ENCODE data around the gene TRAPPC6A. TPM values are rescaled to one million over a fixed set of nuclear protein-coding genes. Genes with fewer than 3 reads are reported as not detected.
A peak's percentile ranks its signal among the peaks of the same experiment; 100 is the strongest.

Gene TRAPPC6A
- total RNA-seq, 1 experiment from 2014 or later, result 13.3 TPM

- Histone ChIP-seq H3K27ac (no peak overlapping the region), H3K27me3 (replicated peaks) (peaks cover 6% of the 10 kb centered on the region; the same call in 1 of the 2 replicates), H3K4me3 (no peak overlapping the region), H3K4me1 (replicated peaks) (peaks cover 9% of the 10 kb centered on the region), H3K36me3 (no peaks in the 10 kb centered on the region), H3K9me3 (replicated peaks) (no peaks in the 10 kb centered on the region)
- DNase-seq (ENCODE audit: low read depth in 1 of 2, low spot score in 2 of 2), result no peak
Measured at GRCh38 chr19:45163751-45164460, 14.1 kb downstream of the TRAPPC6A start.

- Histone ChIP-seq H3K4me1 (replicated peaks) (peaks cover 9% of the 10 kb centered on the region), H3K27ac (no peak overlapping the region), H3K9me3 (replicated peaks) (no peaks in the 10 kb centered on the region), H3K36me3 (no peaks in the 10 kb centered on the region), H3K27me3 (replicated peaks) (peaks cover 6% of the 10 kb centered on the region; the same call in 1 of the 2 replicates), H3K4me3 (no peak overlapping the region)
- DNase-seq (ENCODE audit: low read depth in 1 of 2, low spot score in 2 of 2), result no peak
Measured at GRCh38 chr19:45163156-45163555, 14.9 kb downstream of the TRAPPC6A start.

DNA sequence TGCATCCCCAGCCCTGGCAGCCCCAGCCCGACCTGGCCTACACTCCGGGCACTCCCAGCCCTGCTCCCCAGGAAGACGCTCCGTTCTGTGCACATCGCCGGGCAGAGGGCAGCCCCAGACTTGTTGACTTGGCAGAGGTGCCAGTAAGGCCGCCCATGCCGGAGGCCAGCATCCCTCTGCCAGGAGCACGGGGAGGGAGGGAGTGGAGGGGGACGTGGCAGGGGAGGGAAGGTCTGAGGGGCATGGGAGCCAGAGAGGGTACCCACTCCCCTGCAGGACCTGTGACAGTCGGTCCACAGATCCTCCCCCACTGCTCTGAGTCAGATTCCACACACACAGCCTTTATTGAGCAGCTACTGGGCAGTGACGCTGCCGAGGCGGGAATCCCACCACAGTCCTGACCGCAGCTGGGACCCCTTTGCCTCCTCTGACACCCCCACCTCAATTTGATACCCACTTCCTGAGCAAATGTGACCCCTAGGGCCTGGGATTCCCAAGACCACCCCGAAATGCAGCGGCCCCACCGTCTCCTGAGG, 15.4 kb downstream of the TRAPPC6A start:
- H3K4me3 ChIP-seq, result no peak overlapping the region
- H3K9me3 ChIP-seq (replicated peaks), result no peaks in the 10 kb centered on the region
- no peak overlapping the region for H3K27ac ChIP-seq
- no peak for DNase-seq (ENCODE audit: low read depth in 1 of 2, low spot score in 2 of 2)
- H3K36me3 ChIP-seq, result no peaks in the 10 kb centered on the region
- H3K27me3 ChIP-seq (replicated peaks), result peaks cover 6% of the 10 kb centered on the region; the same call in 1 of the 2 replicates
- H3K4me1 ChIP-seq (replicated peaks), result peaks cover 9% of the 10 kb centered on the region

- no peak for DNase-seq (ENCODE audit: low read depth in 1 of 2, low spot score in 2 of 2)
- no peaks in the 10 kb centered on the region for H3K9me3 ChIP-seq (replicated peaks)
- no peaks in the 10 kb centered on the region for H3K36me3 ChIP-seq
- no peak overlapping the region for H3K4me3 ChIP-seq
- peaks cover 6% of the 10 kb centered on the region; the same call in 1 of the 2 replicates for H3K27me3 ChIP-seq (replicated peaks)
- H3K4me1 ChIP-seq (replicated peaks), result peaks cover 9% of the 10 kb centered on the region
- no peak overlapping the region for H3K27ac ChIP-seq
Measured at GRCh38 chr19:45161738-45162607, 16.1 kb downstream of the TRAPPC6A start.

DNA sequence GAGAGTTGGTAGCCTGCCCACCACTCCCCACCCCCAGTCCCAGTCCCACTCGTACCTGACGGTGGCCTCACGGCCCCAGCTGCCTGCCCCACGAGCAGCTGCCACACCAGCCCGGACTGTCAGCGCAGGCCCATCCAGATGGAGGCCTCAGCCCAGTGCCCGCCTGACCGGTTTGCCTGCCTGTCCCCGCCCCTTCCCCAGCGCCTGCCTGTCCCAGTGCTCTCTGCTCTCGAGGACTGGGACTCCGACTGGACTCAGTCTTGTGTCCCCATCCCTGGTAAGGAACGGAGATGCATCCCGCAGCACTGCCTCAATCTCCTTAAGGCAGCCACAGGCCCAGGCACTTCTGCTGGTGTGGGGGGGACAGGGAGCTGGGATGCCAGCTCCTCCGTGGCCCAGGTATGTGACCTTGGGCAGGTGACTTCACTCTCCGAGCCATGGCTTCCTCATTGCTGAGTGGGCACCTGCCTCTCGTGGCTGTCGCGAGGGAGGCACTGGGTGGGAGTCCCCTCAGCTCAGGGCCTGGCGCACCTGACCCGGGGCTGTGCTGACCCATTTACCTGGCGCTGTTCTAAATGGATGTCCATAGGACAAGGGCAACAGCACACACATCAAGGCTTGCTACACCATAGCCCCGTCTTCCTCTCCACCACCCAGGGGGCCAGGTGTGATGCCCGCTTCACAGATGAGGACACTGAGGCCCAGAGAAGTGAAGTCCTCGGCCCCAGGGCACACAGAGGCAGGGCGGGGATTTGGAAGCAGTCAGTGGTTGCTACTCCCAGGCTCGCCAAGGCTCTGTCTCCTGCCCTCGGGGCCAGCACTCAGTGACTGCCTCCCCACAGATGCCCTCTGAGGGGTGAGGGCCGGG, 16.9 kb downstream of the TRAPPC6A start, which contains the start of gene NKPD1:
NKPD1 (minus strand) TSS at position 113 of the 868 bp plus-strand sequence. CDS start 832 bp downstream, outside the sequence.
- Histone ChIP-seq H3K4me3 (no peak within 1 kb of the TSS), H3K27ac (no peak within 1 kb of the TSS), H3K9me3 (replicated peaks) (no peaks in the 10 kb centered on the region), H3K27me3 (replicated peaks) (peaks cover 6% of the 10 kb centered on the region; the same call in 1 of the 2 replicates), H3K4me1 (replicated peaks) (peaks cover 9% of the 10 kb centered on the region), H3K36me3 (no peaks in the 10 kb centered on the region)
- DNase-seq (ENCODE audit: low read depth in 1 of 2, low spot score in 2 of 2), result no peak

GRCh38 chr19:45159971-45160324, 18.1 kb downstream of the TRAPPC6A start:
- Histone ChIP-seq H3K4me1 (replicated peaks) (peaks cover 9% of the 10 kb centered on the region), H3K4me3 (no peak overlapping the region)

DNA sequence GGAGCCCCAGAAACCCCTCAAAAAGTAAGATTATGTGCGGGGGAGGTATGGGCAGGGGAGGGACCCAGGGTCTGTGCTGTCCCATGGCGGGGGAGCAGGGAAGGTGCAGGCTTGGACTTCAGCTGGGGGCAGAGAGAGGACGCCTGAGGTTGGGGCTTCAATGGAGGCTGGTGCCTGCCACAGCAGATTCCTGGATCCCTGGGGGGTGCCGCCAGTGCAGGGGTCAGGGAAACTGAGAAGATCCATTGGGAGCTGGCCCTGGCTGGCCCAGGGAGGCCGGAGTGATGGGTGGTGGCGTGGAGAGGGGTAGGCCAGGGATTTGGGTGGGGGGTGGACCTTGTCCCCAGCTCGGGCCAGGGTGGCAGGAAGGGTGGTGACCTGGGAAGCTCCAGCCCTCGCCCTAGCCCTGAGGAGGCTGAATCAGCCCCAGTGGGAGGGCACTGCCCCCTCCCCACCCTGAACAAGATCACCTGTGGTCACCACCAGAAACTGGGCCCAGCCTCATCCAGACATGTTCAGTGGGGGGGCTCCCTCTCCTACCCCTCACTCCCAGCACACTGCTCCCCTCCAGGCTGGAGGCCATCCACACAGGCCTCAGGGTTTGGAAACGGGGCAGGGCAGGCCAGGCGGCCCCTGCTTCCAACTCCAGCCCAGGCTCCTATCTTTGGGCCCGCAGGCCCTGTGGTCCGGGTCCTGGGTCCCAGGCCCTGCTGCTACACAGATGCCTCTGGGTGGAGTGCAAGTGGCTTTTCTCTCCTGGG, 18.6 kb downstream of the TRAPPC6A start:
- Histone ChIP-seq H3K27ac (no peak overlapping the region), H3K4me3 (no peak overlapping the region), H3K4me1 (replicated peaks) (peaks cover 11% of the 10 kb centered on the region), H3K9me3 (replicated peaks) (no peaks in the 10 kb centered on the region), H3K36me3 (no peaks in the 10 kb centered on the region), H3K27me3 (replicated peaks) (peaks cover 6% of the 10 kb centered on the region; the same call in 1 of the 2 replicates)
- DNase-seq (ENCODE audit: low read depth in 1 of 2, low spot score in 2 of 2), result no peak

More at GRCh38 chr19:45159971-45160324, 18.1 kb downstream of the TRAPPC6A start:
- DNase-seq (ENCODE audit: low read depth in 1 of 2, low spot score in 2 of 2), result no peak
- H3K27me3 ChIP-seq (replicated peaks), result peaks cover 6% of the 10 kb centered on the region; the same call in 1 of the 2 replicates
- H3K36me3 ChIP-seq, result no peaks in the 10 kb centered on the region
- H3K9me3 ChIP-seq (replicated peaks), result no peaks in the 10 kb centered on the region
- no peak overlapping the region for H3K27ac ChIP-seq

GRCh38 chr19:45158503-45159209, 19.4 kb downstream of the TRAPPC6A start:
- Histone ChIP-seq H3K9me3 (replicated peaks) (no peaks in the 10 kb centered on the region), H3K36me3 (no peaks in the 10 kb centered on the region), H3K27me3 (replicated peaks) (peaks cover 9% of the 10 kb centered on the region), H3K27ac (no peak overlapping the region), H3K4me1 (replicated peaks) (peaks cover 13% of the 10 kb centered on the region), H3K4me3 (no peak overlapping the region)
- no peak for DNase-seq (ENCODE audit: low read depth in 1 of 2, low spot score in 2 of 2)

DNA sequence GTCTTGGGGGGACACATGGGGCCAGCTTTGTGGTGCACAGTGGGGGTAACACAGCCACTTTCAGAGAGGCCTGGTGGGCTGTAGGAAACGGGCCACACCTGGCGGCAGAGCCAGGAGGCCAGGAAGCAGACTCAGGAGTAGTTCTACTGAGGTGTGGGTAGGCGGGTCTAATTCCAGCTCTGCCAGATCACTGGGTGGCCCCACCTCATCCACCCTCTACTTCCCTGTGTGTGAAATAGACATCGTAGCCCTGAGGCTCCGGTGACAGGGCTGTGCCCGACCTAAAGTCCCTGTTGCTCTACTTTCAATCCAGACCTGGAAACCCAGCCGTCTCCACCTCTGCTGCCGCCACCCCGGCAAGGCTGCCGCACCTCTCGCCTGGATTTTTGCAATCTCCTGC, 21.3 kb downstream of the TRAPPC6A start:
- DNase-seq (ENCODE audit: low read depth in 1 of 2, low spot score in 2 of 2), result no peak
- Histone ChIP-seq H3K4me1 (replicated peaks) (peaks cover 32% of the 10 kb centered on the region), H3K27me3 (replicated peaks) (peaks cover 28% of the 10 kb centered on the region), H3K4me3 (no peak overlapping the region), H3K27ac (no peak overlapping the region), H3K36me3 (no peaks in the 10 kb centered on the region), H3K9me3 (replicated peaks) (peaks cover 7% of the 10 kb centered on the region; the same call in 1 of the 2 replicates)

- Histone ChIP-seq H3K36me3 (no peaks in the 10 kb centered on the region), H3K27ac (no peak overlapping the region), H3K9me3 (replicated peaks) (peaks cover 7% of the 10 kb centered on the region; the same call in 1 of the 2 replicates), H3K27me3 (replicated peaks) (peaks cover 29% of the 10 kb centered on the region), H3K4me3 (no peak overlapping the region), H3K4me1 (replicated peaks) (peaks cover 33% of the 10 kb centered on the region)
- DNase-seq (ENCODE audit: low read depth in 1 of 2, low spot score in 2 of 2), result no peak
Measured at GRCh38 chr19:45156011-45156630, 21.9 kb downstream of the TRAPPC6A start.

DNA sequence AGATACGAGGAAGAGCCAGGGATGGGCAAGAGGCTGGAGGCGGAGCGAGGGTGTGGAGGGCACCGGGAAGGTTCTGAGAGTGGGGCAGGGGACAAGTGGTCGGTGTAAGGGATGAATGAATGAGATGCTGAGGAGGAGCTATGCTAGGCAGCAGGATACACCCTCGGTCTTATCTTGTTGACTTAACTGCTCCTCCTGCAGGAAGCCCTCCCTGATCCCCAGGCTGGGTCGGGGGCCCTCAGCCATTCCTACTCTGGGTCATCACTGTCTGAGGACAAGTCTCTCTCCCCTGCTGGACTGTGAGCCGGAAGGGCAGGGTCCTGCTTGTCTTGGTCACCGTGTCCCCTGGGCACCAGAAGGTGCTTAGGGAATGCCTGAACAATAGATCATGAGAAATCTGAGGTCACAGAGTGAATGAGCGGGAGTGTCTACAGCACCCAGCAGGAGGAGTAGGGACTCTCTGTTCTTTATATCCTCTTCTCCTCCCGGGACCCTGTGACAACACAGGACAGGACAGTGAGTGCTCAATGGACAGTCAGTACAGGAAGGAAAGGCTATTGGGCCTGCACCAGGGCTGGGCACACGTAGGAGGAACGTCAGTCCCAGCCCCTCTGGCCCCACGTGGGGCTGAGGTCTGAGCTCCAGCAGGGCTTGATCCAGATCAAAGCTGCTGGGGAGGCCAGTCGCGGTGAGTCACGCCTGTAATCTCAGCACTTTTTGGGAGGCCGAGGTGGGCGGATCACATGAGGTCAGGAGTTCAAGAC, 23.8 kb downstream of the TRAPPC6A start:
- no peak overlapping the region for H3K4me3 ChIP-seq
- H3K9me3 ChIP-seq (replicated peaks), result peaks cover 7% of the 10 kb centered on the region; the same call in 1 of the 2 replicates
- peaks cover 33% of the 10 kb centered on the region for H3K4me1 ChIP-seq (replicated peaks)
- H3K27me3 ChIP-seq (replicated peaks), result peaks cover 33% of the 10 kb centered on the region
- H3K27ac ChIP-seq, result no peak overlapping the region
- DNase-seq (ENCODE audit: low read depth in 1 of 2, low spot score in 2 of 2), result peak; percentile 75 to 91
- H3K36me3 ChIP-seq, result no peaks in the 10 kb centered on the region
